AG09309 (cell line): ENCODE results near the gene SLC39A5.

Source experiments
- DNase-seq: peaks from one replicate; pipeline ENCODE4 v3.0.0-alpha.2; 2010; ENCODE audit warnings: low read depth
- H3K4me3 ChIP-seq: 2 replicates; pipeline ENCODE4 v1.5.1; 2011; ENCODE audit warnings: mild to moderate bottlenecking, low read depth, low read length, moderate library complexity; ENCODE audit not compliant: control insufficient read depth
- TF ChIP-seq, protein P1 (sequence below): IDR thresholded peaks from 2 replicates; pipeline ENCODE4 v1.5.1; 2011; ENCODE audit warnings: mild to moderate bottlenecking, low read depth, low read length, inconsistent platforms; ENCODE audit not compliant: insufficient read depth, control insufficient read depth; ENCODE audit errors: missing control alignments

SLC39A5 gene

DNA sequence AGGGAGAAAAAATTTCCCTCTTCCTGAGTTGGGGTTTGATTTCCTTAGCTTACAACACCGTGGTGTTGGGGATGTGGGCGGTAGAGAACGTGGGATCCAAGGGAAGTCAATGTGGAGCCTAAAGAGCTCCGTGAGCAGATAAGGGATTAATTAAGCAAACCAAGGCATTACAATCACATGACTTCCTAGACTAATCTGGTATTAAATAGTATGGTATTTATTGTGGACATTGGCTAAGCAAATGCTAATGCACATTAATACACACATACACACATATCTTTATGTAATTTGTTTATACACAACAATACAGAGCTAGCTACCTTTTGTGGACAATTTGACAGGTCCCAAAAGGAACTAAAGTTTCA is 7.3 kb upstream of the SLC39A5 start:
- TF ChIP-seq, protein P1, sequence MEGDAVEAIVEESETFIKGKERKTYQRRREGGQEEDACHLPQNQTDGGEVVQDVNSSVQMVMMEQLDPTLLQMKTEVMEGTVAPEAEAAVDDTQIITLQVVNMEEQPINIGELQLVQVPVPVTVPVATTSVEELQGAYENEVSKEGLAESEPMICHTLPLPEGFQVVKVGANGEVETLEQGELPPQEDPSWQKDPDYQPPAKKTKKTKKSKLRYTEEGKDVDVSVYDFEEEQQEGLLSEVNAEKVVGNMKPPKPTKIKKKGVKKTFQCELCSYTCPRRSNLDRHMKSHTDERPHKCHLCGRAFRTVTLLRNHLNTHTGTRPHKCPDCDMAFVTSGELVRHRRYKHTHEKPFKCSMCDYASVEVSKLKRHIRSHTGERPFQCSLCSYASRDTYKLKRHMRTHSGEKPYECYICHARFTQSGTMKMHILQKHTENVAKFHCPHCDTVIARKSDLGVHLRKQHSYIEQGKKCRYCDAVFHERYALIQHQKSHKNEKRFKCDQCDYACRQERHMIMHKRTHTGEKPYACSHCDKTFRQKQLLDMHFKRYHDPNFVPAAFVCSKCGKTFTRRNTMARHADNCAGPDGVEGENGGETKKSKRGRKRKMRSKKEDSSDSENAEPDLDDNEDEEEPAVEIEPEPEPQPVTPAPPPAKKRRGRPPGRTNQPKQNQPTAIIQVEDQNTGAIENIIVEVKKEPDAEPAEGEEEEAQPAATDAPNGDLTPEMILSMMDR = no peak
- DNase-seq = no peak
- peak overlapping the region; percentile 95 for H3K4me3 ChIP-seq

DNA sequence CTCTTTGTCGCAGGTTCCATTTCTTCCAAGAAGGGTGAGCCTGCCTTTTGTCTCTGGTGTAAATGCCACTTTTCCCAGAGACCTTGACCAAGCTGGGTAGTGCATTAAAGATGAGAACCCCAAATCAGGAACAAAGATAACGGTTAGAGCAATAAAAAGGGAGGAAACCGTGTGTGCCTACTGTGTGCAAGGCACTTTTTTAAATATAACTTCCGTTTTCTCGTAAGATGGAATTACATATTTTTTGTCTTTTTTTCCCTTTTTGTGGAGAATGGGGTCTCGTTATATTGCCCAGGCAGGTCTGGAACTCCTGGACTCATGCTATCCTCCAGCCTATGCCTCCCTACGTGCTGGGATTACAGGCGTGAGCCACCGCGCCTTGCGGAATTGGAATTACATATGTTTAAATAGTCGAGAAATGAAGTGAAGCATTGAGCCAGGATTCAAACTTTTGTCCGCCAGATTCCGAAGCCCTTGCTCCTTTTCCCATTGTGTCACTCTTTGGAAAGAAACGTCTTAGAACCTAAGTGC is 6.2 kb upstream of the SLC39A5 start:
- TF ChIP-seq, protein P1 = no peak
- peak overlapping the region; percentile 1; the same call in 1 of the 2 replicates for H3K4me3 ChIP-seq
- DNase-seq = no peak

DNA sequence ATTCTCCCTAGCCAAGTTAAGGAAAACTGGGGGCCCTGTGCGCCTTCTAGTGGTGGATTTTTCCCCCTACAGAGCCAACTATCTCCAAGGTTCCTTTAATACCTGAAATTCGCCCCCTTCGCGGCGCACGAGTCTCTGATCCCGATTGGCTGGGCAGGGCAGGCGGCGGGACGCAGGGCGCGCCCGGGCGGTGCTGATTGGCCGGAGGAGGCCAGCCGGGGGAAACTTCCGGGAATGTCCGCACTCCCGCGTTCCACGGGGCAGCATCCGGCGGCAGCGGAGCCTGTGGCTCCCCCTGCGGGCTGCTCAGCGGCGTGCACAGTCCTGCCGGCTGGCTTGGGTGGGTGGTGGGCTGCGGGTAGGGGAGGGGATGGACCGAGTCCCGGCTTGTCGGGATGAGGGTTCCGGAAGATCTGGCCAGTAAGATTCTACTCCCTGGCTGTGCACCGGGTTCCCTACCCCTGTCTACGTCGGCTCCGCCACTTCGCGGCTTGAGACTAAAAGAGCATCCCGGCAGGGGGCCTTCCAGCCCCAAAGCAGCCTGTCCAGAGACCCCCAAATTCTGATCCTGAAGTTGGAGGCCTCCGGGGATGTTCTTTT is 5.6 kb upstream of the SLC39A5 start, which contains the start of gene NABP2:
TSS of gene NABP2 (plus strand) at position 241 of the 600 bp plus-strand sequence. CDS start 515 bp downstream, outside the sequence.
- DNase-seq = peak; percentile 88
- peak within 1 kb of the TSS; percentile 86 for H3K4me3 ChIP-seq
- TF ChIP-seq, protein P1 = peak; percentile 74

DNA sequence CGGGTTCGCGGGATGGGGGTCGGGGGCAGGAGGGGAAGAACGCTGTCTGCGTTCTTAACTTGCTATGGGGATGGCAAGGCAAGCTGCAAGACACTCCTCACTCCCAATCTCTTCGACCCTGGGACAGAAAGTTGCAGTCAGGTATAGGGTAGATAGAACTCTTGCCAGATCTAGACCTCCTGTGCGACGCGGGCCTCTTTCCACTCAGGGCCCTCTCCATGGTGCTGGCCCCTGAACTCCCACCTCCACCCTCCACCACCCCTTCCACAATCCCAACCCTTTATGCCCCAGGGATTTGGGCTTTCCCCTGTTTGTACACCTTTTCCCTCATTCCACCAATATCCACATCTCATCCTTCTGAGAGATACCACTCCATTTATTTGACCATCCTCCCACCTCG is 4.9 kb upstream of the SLC39A5 start:
- DNase-seq = no peak
- TF ChIP-seq, protein P1 = no peak
- H3K4me3 ChIP-seq = peak overlapping the region; percentile 86

DNA sequence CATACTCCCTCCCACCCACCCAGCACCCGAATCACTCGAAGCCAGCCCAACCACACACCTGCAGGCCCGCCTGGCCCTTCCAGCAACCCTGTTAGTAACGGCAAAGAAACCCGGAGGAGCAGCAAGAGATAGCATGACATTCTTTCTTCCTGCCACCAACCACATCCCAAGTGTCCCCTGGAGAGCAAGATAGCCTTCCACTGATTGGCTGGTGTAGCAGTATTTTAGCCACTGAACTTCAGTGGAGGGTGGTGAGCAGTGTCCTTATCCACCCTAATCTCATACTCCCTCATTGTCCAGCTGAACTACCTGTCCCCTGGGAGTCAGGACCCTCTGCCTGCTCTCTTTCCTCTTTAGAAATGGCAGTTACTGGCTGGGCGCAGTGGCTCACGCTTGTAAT is 769 bp upstream of the SLC39A5 start:
- H3K4me3 ChIP-seq = no peak overlapping the region
- no peak for DNase-seq
- TF ChIP-seq, protein P1 = no peak

DNA sequence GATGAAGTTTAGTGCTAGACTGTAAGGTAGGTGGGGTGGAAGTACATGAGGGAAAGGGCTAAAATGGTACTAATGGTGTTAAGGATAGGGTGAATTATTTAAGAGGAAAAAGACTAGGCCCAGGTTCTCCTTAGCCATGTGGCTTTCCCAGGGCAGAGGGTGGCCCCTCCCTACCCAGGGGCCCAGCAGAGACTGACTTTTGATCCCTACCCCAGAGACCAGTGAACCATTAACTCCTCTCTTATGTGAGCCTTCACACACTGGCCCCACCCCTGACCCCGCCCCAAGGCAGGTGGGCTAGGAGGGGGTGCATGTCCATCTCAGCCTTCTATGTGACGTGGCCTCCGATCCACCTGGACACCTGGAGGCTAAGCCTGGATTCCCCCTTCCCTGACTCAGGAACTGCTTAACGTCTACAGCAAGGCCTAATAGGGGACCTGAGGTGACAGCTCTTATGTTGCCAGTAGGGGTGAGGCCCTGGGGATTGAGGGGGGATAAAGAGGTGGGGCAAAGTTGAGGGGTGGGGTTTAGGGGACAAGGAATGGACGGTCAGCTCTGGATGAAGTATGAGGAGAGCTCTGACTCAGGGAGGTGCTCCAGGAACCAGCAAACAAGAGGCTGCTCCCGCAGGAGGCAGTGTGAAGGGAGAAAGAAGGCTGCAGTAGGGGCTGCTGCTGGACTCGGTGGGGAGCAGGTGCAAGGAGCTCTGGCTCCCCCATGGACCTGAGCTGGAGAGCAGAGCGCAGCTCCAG is 757 bp downstream of the SLC39A5 start:
- no peak for DNase-seq
- TF ChIP-seq, protein P1 = no peak

More for the DNA sequence above, 757 bp downstream of the SLC39A5 start:
- no peak overlapping the region for H3K4me3 ChIP-seq
